HG03108 (cell line): ENCODE results near the gene TAF1.
"Not testable (repeated sequence)": the region's sequence is repeated elsewhere in the genome, so short reads cannot be mapped to it uniquely, and the experiment has no call there.

ENCODE experiments used
- ATAC-seq: cut with Tn5 transposase; IDR thresholded peaks from one replicate; pipeline ENCODE4 v1.9.1; 2021; ENCODE audit warnings: moderate library complexity; ENCODE audit not compliant: unreplicated experiment

The TAF1 gene

GRCh38 chrX:71416260-71416659 lies 50.1 kb downstream of the TAF1 start:
- ATAC-seq: not testable (repeated sequence)

DNA sequence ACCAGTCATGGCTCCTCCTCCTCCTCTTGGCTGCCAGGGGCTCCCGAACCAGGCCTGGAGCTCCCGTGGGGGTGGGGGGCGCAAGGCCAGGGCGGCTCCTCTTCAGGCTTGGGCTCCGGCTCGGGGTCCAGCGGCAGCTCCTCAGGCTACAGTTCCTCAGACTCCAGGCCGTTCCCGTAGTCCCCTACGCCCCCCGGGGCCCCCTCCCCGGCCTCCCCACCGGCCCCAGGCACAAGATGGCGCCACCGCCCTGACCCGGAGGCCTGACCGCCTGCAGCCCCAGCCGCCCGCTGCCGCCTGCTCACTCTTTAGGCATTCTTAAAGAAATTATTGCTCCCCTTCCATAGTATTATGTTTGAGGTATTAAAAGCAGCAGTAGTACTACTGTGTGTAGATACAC lies 54.5 kb downstream of the TAF1 start:
- ATAC-seq: no peak

- ATAC-seq: no peak
Measured at GRCh38 chrX:71432733-71433132, 66.6 kb downstream of the TAF1 start.

GRCh38 chrX:71438750-71439149 lies 72.6 kb downstream of the TAF1 start:
- no peak for ATAC-seq

- no peak for ATAC-seq
Measured at GRCh38 chrX:71439420-71439819, 73.3 kb downstream of the TAF1 start.

DNA sequence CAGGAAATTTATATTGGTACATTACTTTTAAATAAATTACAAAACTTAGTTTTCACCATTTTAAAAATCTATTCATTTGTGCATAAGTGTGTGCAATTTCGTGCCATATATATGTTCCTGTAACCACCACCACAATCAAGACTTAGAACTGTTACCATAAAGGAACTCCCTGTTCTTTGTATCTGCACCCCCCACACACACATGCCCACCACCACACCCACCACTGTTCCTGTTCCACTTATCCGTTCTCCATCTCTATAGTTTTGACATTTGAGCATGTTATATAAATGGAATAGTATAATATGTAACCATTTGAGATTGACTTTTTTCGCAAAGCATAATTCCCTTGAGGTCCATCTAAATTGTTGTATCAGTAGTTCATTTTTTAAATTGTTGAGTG lies 73.7 kb downstream of the TAF1 start:
- no peak for ATAC-seq

DNA sequence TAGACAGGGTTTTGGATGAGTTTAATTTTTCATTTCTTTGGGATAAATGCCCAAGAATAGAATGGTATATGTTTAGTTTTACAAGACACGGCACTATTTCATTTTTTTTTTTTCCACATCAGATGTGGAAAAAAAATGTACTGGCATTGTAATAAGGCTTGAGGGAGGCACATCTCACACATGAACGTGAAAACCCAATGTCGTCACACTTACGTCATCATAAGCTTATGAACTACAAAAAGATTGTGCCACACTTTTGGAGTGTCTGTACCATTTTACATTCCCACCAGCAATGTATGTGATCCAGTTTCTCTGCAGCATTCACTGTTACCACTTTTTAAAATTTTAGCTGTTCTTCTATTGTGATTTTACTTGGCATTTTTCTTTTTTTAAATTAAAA lies 74.2 kb downstream of the TAF1 start:
- no peak for ATAC-seq

- ATAC-seq: not testable (repeated sequence)
Measured at GRCh38 chrX:71441809-71442208, 75.7 kb downstream of the TAF1 start.

DNA sequence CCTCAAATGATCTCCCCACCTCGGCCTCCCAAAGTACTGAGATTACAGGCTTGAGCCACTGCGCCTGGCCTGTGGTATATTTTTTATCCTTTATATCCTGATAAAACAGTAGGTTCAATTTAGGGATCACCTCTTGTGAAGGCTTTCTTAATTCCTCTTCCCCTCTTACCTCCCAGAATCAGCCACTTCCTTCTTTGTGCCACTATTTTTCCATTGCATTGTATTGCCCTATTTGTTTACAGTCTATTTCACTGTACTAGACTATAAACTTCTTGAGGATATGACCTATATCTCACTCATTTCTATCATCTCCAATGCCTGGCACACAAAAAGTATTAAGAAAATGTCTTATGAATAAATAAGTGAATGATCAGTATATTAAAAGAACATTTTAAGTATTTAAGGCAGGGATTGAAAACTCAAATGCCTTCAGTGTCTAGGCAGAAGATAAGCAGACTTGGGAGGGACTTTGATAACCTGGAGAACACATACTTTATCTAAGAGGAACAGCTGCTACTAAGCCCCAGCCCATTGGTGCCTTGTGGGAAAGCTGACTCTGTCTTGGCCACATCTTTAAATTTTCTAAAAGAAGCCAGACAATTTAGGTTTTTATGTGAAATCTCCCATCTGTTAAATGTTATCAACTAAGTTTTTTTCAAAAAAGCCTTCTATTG lies 84.4 kb downstream of the TAF1 start:
- no peak for ATAC-seq

- ATAC-seq: not testable (repeated sequence)
Measured at GRCh38 chrX:71451518-71451917, 85.4 kb downstream of the TAF1 start.

GRCh38 chrX:71453056-71453455 lies 86.9 kb downstream of the TAF1 start:
- no peak for ATAC-seq

DNA sequence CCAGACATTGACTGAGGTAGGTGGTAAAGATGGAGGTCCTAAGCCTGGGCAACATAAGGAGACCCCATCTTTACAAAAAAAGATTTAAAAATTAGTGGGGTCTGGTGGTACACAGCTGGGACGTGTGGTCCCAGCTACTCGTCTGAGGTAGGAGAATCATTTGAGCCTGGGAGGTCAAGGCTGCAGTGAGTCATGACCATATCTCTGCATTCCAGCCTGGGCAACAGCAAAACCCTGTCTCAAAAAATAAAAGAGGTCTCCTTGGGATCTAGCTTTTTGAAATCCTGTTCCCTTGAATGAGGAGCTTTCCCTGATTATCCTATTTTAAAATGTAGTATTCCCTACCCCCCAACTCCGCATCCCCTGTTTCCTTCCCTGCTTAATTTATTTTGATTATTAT lies 88.1 kb downstream of the TAF1 start:
- no peak for ATAC-seq

- no peak for ATAC-seq
Measured at GRCh38 chrX:71458866-71459265, 92.7 kb downstream of the TAF1 start.

GRCh38 chrX:71464968-71465367 lies 98.8 kb downstream of the TAF1 start:
- no peak for ATAC-seq

DNA sequence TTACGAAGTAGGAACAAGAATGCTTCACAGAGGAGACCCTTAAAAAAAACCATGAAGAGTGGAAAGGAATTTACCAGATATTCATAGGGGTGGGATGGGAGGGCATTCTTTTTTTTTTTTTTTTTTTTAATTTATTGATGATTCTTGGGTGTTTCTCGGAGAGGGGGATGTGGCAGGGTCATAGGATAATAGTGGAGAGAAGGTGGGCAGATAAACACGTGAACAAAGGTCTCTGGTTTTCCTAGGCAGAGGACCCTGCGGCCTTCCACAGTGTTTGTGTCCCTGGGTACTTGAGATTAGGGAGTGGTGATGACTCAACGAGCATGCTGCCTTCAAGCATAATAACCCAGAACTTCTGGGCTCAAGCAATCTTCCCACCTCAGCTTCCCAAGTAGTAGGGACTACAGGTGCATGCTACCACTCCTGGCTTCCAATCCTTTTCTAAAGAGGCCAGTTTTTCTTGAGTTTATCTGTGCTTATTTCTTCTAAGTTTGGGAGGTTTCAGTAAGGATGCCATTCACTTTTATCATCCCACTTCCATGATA lies 100.9 kb downstream of the TAF1 start:
- ATAC-seq: no peak

GRCh38 chrX:71475785-71476540 lies 109.8 kb downstream of the TAF1 start:
- ATAC-seq: no peak

- ATAC-seq: no peak
Measured at GRCh38 chrX:71482228-71482958, 116.2 kb downstream of the TAF1 start.

GRCh38 chrX:71487814-71488213 lies 121.7 kb downstream of the TAF1 start:
- ATAC-seq: no peak

DNA sequence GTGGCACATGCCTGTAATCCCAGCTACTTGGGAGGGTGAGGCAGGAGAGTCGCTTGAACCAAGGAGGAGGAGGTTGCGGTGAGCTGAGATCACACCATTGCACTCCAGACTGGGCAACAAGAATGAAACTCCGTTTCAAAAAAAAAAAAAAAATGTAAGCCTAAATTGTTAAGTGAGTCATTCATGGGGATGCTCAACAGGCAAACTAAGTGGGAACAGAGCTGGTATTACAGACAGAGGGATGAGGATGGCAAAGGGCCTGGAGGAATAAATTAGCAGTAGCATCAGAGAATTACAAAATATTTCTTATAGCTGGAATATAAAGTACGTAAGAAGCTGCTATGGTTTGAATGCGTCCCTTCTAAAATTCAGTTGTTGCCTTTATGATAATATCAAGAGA lies 123.4 kb downstream of the TAF1 start:
- ATAC-seq: no peak

DNA sequence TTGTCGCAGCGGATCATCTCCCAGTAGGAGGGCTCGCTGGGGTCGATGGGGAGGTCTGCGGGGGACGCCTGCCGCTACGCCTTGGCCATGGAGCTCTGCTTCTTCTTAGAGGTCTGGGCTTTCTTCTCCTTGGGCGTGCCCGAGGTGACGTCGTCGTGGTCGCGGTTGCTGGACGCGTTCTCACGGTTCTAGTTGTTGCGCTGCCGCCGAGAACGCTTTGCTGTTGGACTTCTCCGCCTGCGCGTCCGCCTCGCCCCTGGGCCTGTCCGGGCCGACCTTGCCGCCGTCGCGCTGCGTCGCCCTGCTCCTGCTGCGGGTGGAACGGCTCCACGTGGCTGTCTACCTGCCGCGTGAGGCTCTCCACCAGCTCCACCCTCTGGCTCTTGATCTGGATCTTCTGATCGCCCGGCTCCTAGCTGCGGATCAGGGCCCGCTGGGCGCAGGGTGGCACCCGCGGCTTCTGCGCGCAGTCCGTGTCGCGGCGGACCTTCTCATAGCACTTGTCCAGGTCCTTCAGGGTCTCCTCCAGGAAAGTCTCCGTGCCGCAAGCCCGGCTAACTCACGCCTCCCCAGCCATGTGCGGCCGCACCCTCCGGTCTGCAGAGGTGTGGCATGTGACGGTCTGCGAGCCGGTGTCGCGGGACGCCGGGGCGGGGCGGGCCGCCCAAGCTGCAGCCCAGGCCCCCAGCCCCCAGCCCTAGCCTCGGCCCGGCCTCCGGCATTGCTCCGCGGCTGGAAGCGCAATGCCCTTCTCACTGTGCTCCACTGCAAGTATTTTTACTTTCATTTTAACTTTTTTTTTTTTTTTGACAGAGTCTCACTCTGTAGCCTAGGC lies 126.3 kb downstream of the TAF1 start:
- ATAC-seq: no peak

DNA sequence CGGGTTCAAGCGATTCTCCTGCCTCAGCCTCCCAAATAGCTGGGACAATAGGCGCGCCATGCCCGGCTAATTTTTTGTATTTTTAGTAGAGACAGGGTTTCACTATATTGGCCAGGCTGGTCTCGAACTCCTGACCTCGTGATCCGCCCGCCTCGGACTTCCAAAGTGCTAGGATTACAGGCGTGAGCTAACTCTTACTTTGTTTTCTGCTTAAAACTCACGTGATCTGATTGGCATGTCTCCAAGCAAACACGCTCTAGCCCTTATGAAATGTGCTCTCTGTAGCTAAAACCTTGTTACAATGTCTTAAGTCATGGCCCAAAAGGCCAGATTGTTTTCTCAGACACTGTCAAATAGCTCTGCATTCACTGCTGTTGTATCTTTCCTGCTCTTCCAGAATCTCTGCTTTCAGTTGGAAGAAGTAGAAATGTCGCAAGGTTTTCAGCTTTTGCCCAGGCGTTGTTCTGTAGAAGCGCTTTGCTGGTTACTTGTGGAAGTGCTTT lies 127.0 kb downstream of the TAF1 start:
- ATAC-seq: no peak
